Mesenchymal stem cell (in vitro differentiated cells and primary cell): ENCODE results near the gene TTC21A.
A peak's percentile ranks its signal among the peaks of the same experiment; 100 is the strongest.

Source experiments
- DNase-seq: peaks from one replicate; pipeline ENCODE4 v3.0.0-alpha.2; 2013
- H2AFZ ChIP-seq: one replicate; pipeline ENCODE4 v1.6.1; 2013; ENCODE audit warnings: low read depth, mild to moderate bottlenecking, control low read depth, inconsistent platforms, low read length, moderate library complexity
- H2AK5ac ChIP-seq: 2 replicates; pipeline ENCODE4 v1.6.1; 2013; ENCODE audit warnings: low read length, moderate library complexity, mild to moderate bottlenecking, inconsistent platforms; ENCODE audit not compliant: severe bottlenecking
- H2BK120ac ChIP-seq: one replicate; pipeline ENCODE4 v1.6.1; 2013; ENCODE audit warnings: low read depth, mild to moderate bottlenecking, inconsistent platforms, low read length, moderate library complexity
- H2BK12ac ChIP-seq, 2 experiments: one replicate each; pipeline ENCODE4 v1.6.1; 2013; ENCODE audit warnings: inconsistent platforms in 2 of 2, low read length in 2 of 2, mild to moderate bottlenecking in 2 of 2, moderate library complexity in 2 of 2, control low read depth in 1 of 2
- H2BK15ac ChIP-seq: one replicate; pipeline ENCODE4 v1.6.1; 2013; ENCODE audit warnings: mild to moderate bottlenecking, low read depth, inconsistent platforms; ENCODE audit not compliant: poor library complexity, severe bottlenecking
- H2BK5ac ChIP-seq: 2 replicates; pipeline ENCODE4 v1.6.1; 2013; ENCODE audit warnings: low read depth, mild to moderate bottlenecking, low read length, control low read depth, inconsistent platforms; ENCODE audit not compliant: poor library complexity, severe bottlenecking
- H3K14ac ChIP-seq, 2 experiments: one replicate each; pipeline ENCODE4 v1.6.1; 2013; ENCODE audit warnings: inconsistent platforms in 2 of 2, low read length in 2 of 2, control low read depth in 1 of 2, mild to moderate bottlenecking in 1 of 2, moderate library complexity in 1 of 2
- H3K18ac ChIP-seq, 2 experiments: one replicate each; pipeline ENCODE4 v1.6.1; 2013; ENCODE audit warnings: inconsistent platforms in 2 of 2, low read length in 2 of 2, control low read depth in 1 of 2, low read depth in 1 of 2, mild to moderate bottlenecking in 1 of 2
- H3K23ac ChIP-seq, 2 experiments: one replicate each; pipeline ENCODE4 v1.6.1; 2013; ENCODE audit warnings: inconsistent platforms in 2 of 2, low read length in 2 of 2, mild to moderate bottlenecking in 2 of 2, moderate library complexity in 2 of 2, control low read depth in 1 of 2
- H3K27ac ChIP-seq: 2 replicates; pipeline ENCODE4 v1.5.1; 2013; ENCODE audit warnings: mild to moderate bottlenecking, moderate library complexity, low read length, control low read depth, inconsistent platforms; ENCODE audit not compliant: poor library complexity, severe bottlenecking
- H3K27me3 ChIP-seq, 2 experiments: 2 replicates each; pipeline versions ENCODE4 v1.6.1 to v1.7.0; 2013; ENCODE audit warnings: low read length in 2 of 2, mild to moderate bottlenecking in 2 of 2, moderate library complexity in 2 of 2, control low read depth in 1 of 2, inconsistent platforms in 1 of 2; ENCODE audit not compliant: control insufficient read depth in 1 of 2, insufficient read depth in 1 of 2
- H3K36me3 ChIP-seq, 2 experiments: 2 replicates each; pipeline versions ENCODE4 v1.6.1 to v1.7.0; 2013; ENCODE audit warnings: low read length in 2 of 2, control low read depth in 1 of 2, inconsistent platforms in 1 of 2, low read depth in 1 of 2, mild to moderate bottlenecking in 1 of 2; ENCODE audit not compliant: insufficient read depth in 2 of 2, control insufficient read depth in 1 of 2
- H3K4ac ChIP-seq, 2 experiments: one replicate each; pipeline ENCODE4 v1.6.1; 2013; ENCODE audit warnings: inconsistent platforms in 2 of 2, low read length in 2 of 2, mild to moderate bottlenecking in 2 of 2, moderate library complexity in 2 of 2, control low read depth in 1 of 2, low read depth in 1 of 2
- H3K4me1 ChIP-seq: 2 replicates; pipeline ENCODE4 v1.6.1; 2013; ENCODE audit warnings: low read depth, low read length, control low read depth; ENCODE audit not compliant: control insufficient read depth, insufficient read depth
- H3K4me2 ChIP-seq: 2 replicates; pipeline ENCODE4 v1.6.1; 2013; ENCODE audit warnings: low read length, mild to moderate bottlenecking, inconsistent platforms; ENCODE audit not compliant: poor library complexity, severe bottlenecking
- H3K4me3 ChIP-seq, 2 experiments: 2 replicates each; pipeline versions ENCODE4 v1.5.1 to v1.7.0; 2013; ENCODE audit warnings: low read length in 2 of 2, mild to moderate bottlenecking in 2 of 2, control low read depth in 1 of 2, low read depth in 1 of 2; ENCODE audit not compliant: insufficient read depth in 1 of 2
- H3K79me1 ChIP-seq: replicated peaks from 2 replicates; pipeline ENCODE4 v1.6.1; 2013; ENCODE audit warnings: mild to moderate bottlenecking, control low read depth, low read length, inconsistent platforms; ENCODE audit not compliant: poor library complexity, severe bottlenecking
- H3K9ac ChIP-seq: 2 replicates; pipeline ENCODE4 v1.7.0; 2013; ENCODE audit warnings: mild to moderate bottlenecking, low read length, moderate library complexity
- H3K9me3 ChIP-seq: 2 replicates; pipeline ENCODE4 v1.7.0; 2013; ENCODE audit warnings: mild to moderate bottlenecking, low read length; ENCODE audit not compliant: control insufficient read depth
- H4K8ac ChIP-seq: one replicate; pipeline ENCODE4 v1.6.1; 2013; ENCODE audit warnings: inconsistent platforms, mild to moderate bottlenecking, low read length, moderate library complexity
- H4K91ac ChIP-seq: one replicate; pipeline ENCODE4 v1.6.1; 2013; ENCODE audit warnings: mild to moderate bottlenecking, low read length, inconsistent platforms
- WGBS: methylation state at CpG from one replicate; pipeline ENCODE4 v1.1.7; 2013; ENCODE audit warnings: mixed read lengths; 5-methylcytosine and 5-hydroxymethylcytosine counted together

TTC21A gene

GRCh38 chr3:39106851-39107387, 561 bp upstream of the TTC21A start:
- no peak overlapping the region for H2AK5ac ChIP-seq
- H2BK12ac ChIP-seq: peak overlapping the region in 1 of 2 experiments; percentile 22
- peak overlapping the region; percentile 70 for H4K91ac ChIP-seq
- peaks cover 33% of the 10 kb centered on the region for H3K79me1 ChIP-seq
- H3K36me3 ChIP-seq: peaks cover 24 to 29% of the 10 kb centered on the region in 2 experiments
- peak overlapping the region; percentile 62 for H4K8ac ChIP-seq
- H3K27me3 ChIP-seq: no peaks in the 10 kb centered on the region
- DNase-seq: peak; percentile 71
- H3K4me2 ChIP-seq: peak overlapping the region; percentile 78
- H3K9ac ChIP-seq: peak overlapping the region; percentile 98
- H3K4me1 ChIP-seq: peaks cover 25% of the 10 kb centered on the region
- no peak overlapping the region for H3K27ac ChIP-seq
- H3K9me3 ChIP-seq: no peaks in the 10 kb centered on the region
- H2BK15ac ChIP-seq: peak overlapping the region; percentile 89
- H2AFZ ChIP-seq: peak overlapping the region; percentile 72
- under 1% methylated on average over 53 of the region's 55 CpGs for WGBS
- peak overlapping the region; percentile 95 for H2BK120ac ChIP-seq
- H3K4me3 ChIP-seq: peak overlapping the region; percentile 87 to 98
- H2BK5ac ChIP-seq: peak overlapping the region; percentile 37
- peak overlapping the region in 1 of 2 experiments; percentile 34 for H3K23ac ChIP-seq
- H3K4ac ChIP-seq: peak overlapping the region; percentile 76 to 86
- peak overlapping the region in 1 of 2 experiments; percentile 91 for H3K14ac ChIP-seq
- peak overlapping the region; percentile 81 to 85 for H3K18ac ChIP-seq

GRCh38 chr3:39108200-39108710, 775 bp downstream of the TTC21A start:
- Histone ChIP-seq H3K27me3 (no peaks in the 10 kb centered on the region), H2AFZ (peak overlapping the region; percentile 72), H3K23ac (no peak overlapping the region), H3K4me3 (peak overlapping the region in 1 of 2 experiments; percentile 98), H3K27ac (no peak overlapping the region), H4K91ac (no peak overlapping the region), H2BK12ac (no peak overlapping the region), H3K4me2 (peak overlapping the region; percentile 72), H2BK5ac (no peak overlapping the region), H2BK15ac (no peak overlapping the region), H2BK120ac (no peak overlapping the region), H3K36me3 (peaks cover 14 to 30% of the 10 kb centered on the region in 2 experiments), H2AK5ac (no peak overlapping the region), H3K9ac (peak overlapping the region; percentile 98), H3K79me1 (peaks cover 24% of the 10 kb centered on the region), H3K4ac (no peak overlapping the region), H4K8ac (no peak overlapping the region), H3K14ac (no peak overlapping the region), H3K18ac (no peak overlapping the region), H3K4me1 (peaks cover 17% of the 10 kb centered on the region), H3K9me3 (no peaks in the 10 kb centered on the region)
- no peak for DNase-seq
- 39% methylated on average over 2 of the region's 2 CpGs for WGBS

DNA sequence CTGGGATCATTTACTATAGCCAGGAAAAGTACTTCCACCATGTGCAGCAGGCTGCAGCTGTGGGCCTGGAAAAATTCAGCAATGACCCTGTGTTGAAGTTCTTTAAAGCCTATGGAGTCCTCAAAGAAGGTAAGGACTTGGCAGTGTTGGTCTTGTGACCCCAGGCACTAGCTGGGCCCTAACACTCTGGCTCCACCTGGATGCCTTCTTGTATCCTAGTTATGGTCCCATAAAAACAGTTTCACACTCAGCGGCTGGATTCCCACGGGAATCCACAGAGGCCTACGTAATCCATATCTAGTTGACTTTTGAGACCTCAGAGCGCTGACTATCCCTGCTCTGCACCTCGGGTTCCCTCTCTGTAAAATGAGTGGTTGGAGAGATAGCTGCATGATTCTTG, 1.6 kb downstream of the TTC21A start:
- WGBS: 88% methylated on average over 5 of the region's 5 CpGs

GRCh38 chr3:39110041-39110639, 2.7 kb downstream of the TTC21A start:
- no peak overlapping the region for H3K23ac ChIP-seq
- H4K8ac ChIP-seq: no peak overlapping the region
- H3K36me3 ChIP-seq: peaks cover 10 to 34% of the 10 kb centered on the region in 2 experiments
- no peaks in the 10 kb centered on the region for H3K9me3 ChIP-seq
- no peak overlapping the region for H3K27ac ChIP-seq
- H4K91ac ChIP-seq: peak overlapping the region; percentile 22
- peak; percentile 24 for DNase-seq
- no peak overlapping the region for H3K14ac ChIP-seq
- peaks cover 6% of the 10 kb centered on the region for H3K79me1 ChIP-seq
- no peak overlapping the region for H2AFZ ChIP-seq
- H2BK120ac ChIP-seq: no peak overlapping the region
- no peak overlapping the region for H2AK5ac ChIP-seq
- no peak overlapping the region for H3K4ac ChIP-seq
- no peak overlapping the region for H3K9ac ChIP-seq
- no peak overlapping the region for H2BK5ac ChIP-seq
- no peak overlapping the region for H3K4me2 ChIP-seq
- no peak overlapping the region for H3K18ac ChIP-seq
- no peak overlapping the region for H3K4me3 ChIP-seq
- 60% methylated on average over 2 of the region's 2 CpGs for WGBS
- no peak overlapping the region for H2BK15ac ChIP-seq
- H3K4me1 ChIP-seq: peaks cover 6% of the 10 kb centered on the region
- no peak overlapping the region for H2BK12ac ChIP-seq
- no peaks in the 10 kb centered on the region for H3K27me3 ChIP-seq

More for the DNA sequence above, 1.6 kb downstream of the TTC21A start:
- Histone ChIP-seq H2AFZ (no peak overlapping the region), H3K4me1 (peaks cover 14% of the 10 kb centered on the region), H3K36me3 (peaks cover 10 to 30% of the 10 kb centered on the region in 2 experiments), H4K8ac (no peak overlapping the region), H2BK5ac (no peak overlapping the region), H3K27ac (no peak overlapping the region), H4K91ac (no peak overlapping the region), H3K9me3 (no peaks in the 10 kb centered on the region), H3K27me3 (no peaks in the 10 kb centered on the region), H3K4ac (no peak overlapping the region), H3K9ac (no peak overlapping the region), H3K79me1 (peaks cover 17% of the 10 kb centered on the region), H2BK12ac (no peak overlapping the region), H2BK120ac (no peak overlapping the region), H3K4me3 (no peak overlapping the region), H3K4me2 (no peak overlapping the region), H3K18ac (no peak overlapping the region), H3K23ac (no peak overlapping the region), H2BK15ac (no peak overlapping the region), H2AK5ac (no peak overlapping the region), H3K14ac (no peak overlapping the region)
- DNase-seq: no peak
